Vagina (tissue), 2 donors: Measurements from ENCODE around the gene GPR22. TPM values are rescaled to one million over a fixed set of nuclear protein-coding genes. Genes with fewer than 3 reads are reported as not detected.

ENCODE experiments used
- DNase-seq, 2 donors: peaks; one replicate each; pipeline ENCODE4 v3.0.0-alpha.2; 2017; ENCODE audit errors: extremely low spot score in 2 of 2
- H3K27ac ChIP-seq: fragments of 200-600 bp; sonication (generic); one replicate; pipeline ENCODE4 v1.5.1; 2019
- H3K27me3 ChIP-seq: fragments of 200-600 bp; sonication (generic); one replicate; pipeline ENCODE4 v1.5.1; 2019
- H3K36me3 ChIP-seq, 2 donors: fragments of 200-600 bp; sonication (generic); one replicate each; pipeline ENCODE4 v1.5.1; 2017 to 2019
- H3K4me1 ChIP-seq: fragments of 200-600 bp; sonication (generic); one replicate; pipeline ENCODE4 v1.5.1; 2019
- H3K4me3 ChIP-seq, 2 donors: fragments of 200-600 bp; sonication (generic); 1 replicate in 1 of 2; 2 replicates in 1 of 2; pipeline ENCODE4 v1.5.1; 2016 to 2019
- H3K9me3 ChIP-seq: fragments of 200-600 bp; sonication (generic); one replicate; pipeline ENCODE4 v1.5.1; 2019
- CTCF ChIP-seq, 3 experiments: fragments of 450-650 bp in 2 of 3; fragments of 200-600 bp in 1 of 3; sonication (generic) in 1 of 3; IDR thresholded peaks; one replicate each; pipeline ENCODE4 v1.5.1; 2017 to 2019; ENCODE audit warnings: antibody characterized with exemption in 3 of 3, mild to moderate bottlenecking in 2 of 3, moderate library complexity in 2 of 3
- POLR2A ChIP-seq, 2 donors: fragments of 450-650 bp; IDR thresholded peaks; one replicate each; pipeline ENCODE4 v1.6.1; 2017; ENCODE audit warnings: antibody characterized with exemption in 2 of 2, mild to moderate bottlenecking in 2 of 2, moderate library complexity in 2 of 2
- POLR2AphosphoS5 ChIP-seq, 2 donors: sonication (generic); formaldehyde crosslinking; IDR thresholded peaks; one replicate each; pipeline ENCODE4 v1.9.0; 2017; ENCODE audit warnings: antibody characterized with exemption in 2 of 2, mild to moderate bottlenecking in 2 of 2, low read depth in 1 of 2; ENCODE audit not compliant: insufficient read depth in 1 of 2
- intact Hi-C: fragments of 100-400 bp; cut with DNase I; formaldehyde crosslinking; loops from one replicate; pipeline ENCODE4 v1.15.1; 2023
- small RNA-seq: library from RNA; depleted of rRNA; stranded (forward); fragments of <200 nt; gene quantifications from one replicate; pipeline ENCODE3, GENCODE V24; 2016
- total RNA-seq: library from RNA; depleted of rRNA; stranded (reverse); fragments of >200 nt; gene quantifications from one replicate; pipeline ENCODE4 v1.2.3, GENCODE V29; 2016

Gene GPR22
- total RNA-seq, 1 donor from 2014 or later = 0.98 TPM

DNA sequence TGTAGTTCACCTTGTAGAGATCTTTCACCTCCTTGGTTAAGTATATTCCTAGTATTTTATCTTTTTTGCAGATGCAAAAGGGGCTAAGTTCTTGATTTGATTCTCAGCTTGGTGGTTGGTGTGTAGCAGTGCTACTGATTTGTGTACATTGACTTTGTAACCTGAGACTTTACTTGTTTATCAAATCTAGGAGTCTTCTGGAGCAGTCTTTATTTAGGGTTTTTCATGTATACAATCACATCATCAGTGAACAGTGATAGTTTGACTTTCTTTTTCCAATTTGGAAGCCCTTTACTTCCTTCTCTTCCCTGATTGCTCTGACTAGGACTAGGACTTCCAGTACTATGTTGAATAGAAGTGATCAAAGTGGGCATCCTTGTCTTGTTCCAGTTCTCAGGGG is 33.8 kb downstream of the GPR22 start:
- TF ChIP-seq POLR2A (IDR thresholded peaks at IDR 0.05) = no peak
- no peak for TF ChIP-seq CTCF (IDR thresholded peaks at IDR 0.05)
- TF ChIP-seq POLR2AphosphoS5 (IDR thresholded peaks at IDR 0.05; ENCODE audit: insufficient read depth in 1 of 2, low read depth in 1 of 2) = no peak
- Histone ChIP-seq H3K27me3 (no peaks in the 10 kb centered on the region), H3K4me3 (no peak overlapping the region), H3K9me3 (no peaks in the 10 kb centered on the region), H3K36me3 (no peaks in the 10 kb centered on the region), H3K27ac (no peak overlapping the region), H3K4me1 (peaks cover 19% of the 10 kb centered on the region)
- DNase-seq = no peak
- intact Hi-C loops = no loop called here

DNA sequence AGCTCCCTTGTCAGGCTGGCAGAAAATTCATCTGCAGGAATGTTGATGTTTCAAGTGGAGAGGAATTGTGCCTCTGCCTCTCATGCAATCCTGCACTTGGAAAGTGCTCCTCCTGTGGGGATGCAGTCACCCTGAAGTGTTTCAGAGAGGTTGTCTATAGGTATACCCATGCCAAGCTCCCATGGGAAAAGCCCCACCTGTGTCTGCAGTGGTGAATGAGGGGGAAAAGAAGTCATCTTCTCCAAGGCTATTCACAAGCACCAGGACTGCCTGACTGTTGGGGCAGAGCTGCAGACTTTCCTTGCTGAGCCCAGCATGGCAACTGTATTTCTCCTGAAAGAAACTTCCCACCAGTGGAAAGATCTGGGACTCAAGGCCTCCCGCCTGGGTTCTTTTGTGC is 35.5 kb downstream of the GPR22 start:
- Histone ChIP-seq H3K4me1 (peaks cover 19% of the 10 kb centered on the region), H3K27ac (no peak overlapping the region), H3K4me3 (no peak overlapping the region), H3K9me3 (no peaks in the 10 kb centered on the region), H3K27me3 (no peaks in the 10 kb centered on the region), H3K36me3 (no peaks in the 10 kb centered on the region)
- intact Hi-C loops = no loop called here
- TF ChIP-seq POLR2A (IDR thresholded peaks at IDR 0.05) (no peak), CTCF (IDR thresholded peaks at IDR 0.05) (no peak), POLR2AphosphoS5 (IDR thresholded peaks at IDR 0.05; ENCODE audit: insufficient read depth in 1 of 2, low read depth in 1 of 2) (no peak)
- no peak for DNase-seq

DNA sequence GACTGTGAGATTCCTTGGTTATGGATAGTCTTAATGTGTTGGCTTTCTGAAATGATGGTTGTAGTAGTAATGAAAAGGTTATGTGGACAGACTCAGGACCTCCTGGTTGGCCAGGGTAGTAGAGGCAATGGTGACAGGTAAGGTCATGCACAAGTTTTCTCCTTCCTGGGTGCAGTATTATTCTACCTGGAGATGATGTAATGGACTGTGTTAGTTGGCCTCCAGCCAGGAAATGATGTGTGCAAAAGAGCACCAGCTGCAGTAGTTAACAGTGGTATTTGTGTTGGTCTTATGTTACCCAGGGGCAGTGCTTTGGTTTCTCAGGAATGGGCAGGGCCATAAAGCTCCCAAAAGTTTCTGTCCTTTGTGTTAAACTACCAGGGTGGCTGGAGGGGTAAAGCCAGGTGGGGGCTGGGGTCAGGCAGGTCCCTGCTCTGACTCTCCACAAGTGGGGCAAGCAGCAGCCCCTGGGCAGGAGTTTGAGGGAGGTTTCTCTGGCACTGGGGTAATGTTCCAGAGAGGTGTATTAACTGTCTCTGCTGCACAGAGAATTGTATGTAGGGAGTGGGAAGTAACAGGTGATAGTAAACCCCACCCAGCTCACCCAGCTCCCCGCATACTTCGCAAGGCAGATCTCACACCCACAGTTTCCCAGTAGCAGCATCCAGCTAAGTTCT is 36.3 kb downstream of the GPR22 start:
- intact Hi-C loops = no loop called here
- H3K4me3 ChIP-seq = no peak overlapping the region
- no peaks in the 10 kb centered on the region for H3K27me3 ChIP-seq
- H3K4me1 ChIP-seq = peaks cover 19% of the 10 kb centered on the region
- TF ChIP-seq CTCF (IDR thresholded peaks at IDR 0.05) = no peak
- no peak for TF ChIP-seq POLR2AphosphoS5 (IDR thresholded peaks at IDR 0.05; ENCODE audit: insufficient read depth in 1 of 2, low read depth in 1 of 2)
- TF ChIP-seq POLR2A (IDR thresholded peaks at IDR 0.05) = no peak
- H3K36me3 ChIP-seq = no peaks in the 10 kb centered on the region
- DNase-seq = no peak
- H3K9me3 ChIP-seq = no peaks in the 10 kb centered on the region
- H3K27ac ChIP-seq = no peak overlapping the region

GRCh38 chr7:107506674-107507339 is 37.0 kb downstream of the GPR22 start:
- H3K27ac ChIP-seq = no peak overlapping the region
- H3K9me3 ChIP-seq = no peaks in the 10 kb centered on the region
- no peak overlapping the region for H3K4me3 ChIP-seq
- TF ChIP-seq CTCF (IDR thresholded peaks at IDR 0.05) (no peak), POLR2AphosphoS5 (IDR thresholded peaks at IDR 0.05; ENCODE audit: insufficient read depth in 1 of 2, low read depth in 1 of 2) (no peak), POLR2A (IDR thresholded peaks at IDR 0.05) (no peak)
- H3K36me3 ChIP-seq = no peaks in the 10 kb centered on the region
- H3K4me1 ChIP-seq = peaks cover 19% of the 10 kb centered on the region
- DNase-seq = no peak
- H3K27me3 ChIP-seq = no peaks in the 10 kb centered on the region
- intact Hi-C loops = no loop called here

Small RNAs within 50 kb of the gene (small RNA-seq; reads per million reads assigned to genes)
- not detected for gene AC002381.1

Other genes with a start within 250 kb of the GPR22 start
- 55.2 TPM for gene COG5, start 93.9 kb downstream of the GPR22 start, total RNA-seq
- gene DUS4L, start 93.9 kb downstream of the GPR22 start, total RNA-seq = 1.5 TPM
- gene BCAP29, start 110.2 kb downstream of the GPR22 start, total RNA-seq = 92.1 TPM
- gene SLC26A4, start 190.8 kb downstream of the GPR22 start, total RNA-seq = not detected